GM12878 (cell line): ENCODE results near the gene SUSD6. TPM values are rescaled to one million over a fixed set of nuclear protein-coding genes. Genes with fewer than 3 reads are reported as not detected.

Experiments
- ATAC-seq: fragments of 200-7000 bp; cut with Tn5 transposase; 3 replicates; pipeline ENCODE4 v1.9.1; 2020; ENCODE audit warnings: mild to moderate bottlenecking, moderate library complexity
- BruUV-seq: library from RNA; stranded (reverse); fragments of 400-500 nt; replicated peaks from 2 replicates; lab custom pipeline; 2021; lab: Mats Ljungman, UMichigan
- CTCF ChIA-PET: fragments of 300-600 bp; sonication (Branson Sonifier 250); formaldehyde crosslinking; extraction: SDS; loops from one replicate; lab custom pipeline; 2021; ENCODE audit warnings: inconsistent platforms; lab: Yijun Ruan, JAX
- POLR2A ChIA-PET: fragments of 350-600 bp; formaldehyde crosslinking; extraction: SDS; loops from one replicate; lab custom pipeline; 2021; ENCODE audit warnings: inconsistent platforms; lab: Charles Lee
- RAD21 ChIA-PET: fragments of 300-600 bp; sonication (Branson Sonifier 250); formaldehyde crosslinking; loops from one replicate; lab custom pipeline; 2023; ENCODE audit warnings: antibody characterized with exemption; ENCODE audit not compliant: unreplicated experiment; lab: Charles Lee
- SMC1A ChIA-PET: fragments of 300-600 bp; sonication (Branson Sonifier 250); formaldehyde crosslinking; loops from one replicate; lab custom pipeline; 2023; ENCODE audit not compliant: unreplicated experiment, uncharacterized antibody; lab: Charles Lee
- DNase-seq: peaks from one replicate; pipeline ENCODE4 v3.0.0-alpha.2; 2011; ENCODE audit warnings: low read depth, low spot score
- FAIRE-seq: peaks from 3 replicates; lab custom pipeline; 2011; peaks lifted over from hg19 to GRCh38; lab: Jason Lieb, UNC
- H2AFZ ChIP-seq: 2 replicates; pipeline ENCODE4 v1.6.0; 2011; ENCODE audit warnings: low read depth, low read length, control low read depth; ENCODE audit not compliant: control insufficient read depth
- H3K27ac ChIP-seq: 2 replicates; pipeline ENCODE4 v1.5.1; 2011; ENCODE audit warnings: control low read depth; ENCODE audit not compliant: control insufficient read depth, insufficient read depth
- H3K27me3 ChIP-seq, 2 experiments: replicated peaks in 1 of 2; 2 replicates each; pipeline versions ENCODE4 v1.6.0 to v1.6.1; 2011; ENCODE audit warnings: low read length in 1 of 2; ENCODE audit not compliant: control insufficient read depth in 2 of 2, insufficient read depth in 2 of 2
- H3K36me3 ChIP-seq, 2 experiments: 2 replicates each; pipeline ENCODE4 v1.5.1; 2011; ENCODE audit warnings: low read length in 1 of 2; ENCODE audit not compliant: control insufficient read depth in 2 of 2, insufficient read depth in 2 of 2
- H3K4me1 ChIP-seq: 2 replicates; pipeline ENCODE4 v1.6.1; 2011; ENCODE audit warnings: mild to moderate bottlenecking, low read length, moderate library complexity, mixed read lengths; ENCODE audit not compliant: control insufficient read depth, insufficient read depth
- H3K4me2 ChIP-seq: 2 replicates; pipeline ENCODE4 v1.6.0; 2011; ENCODE audit warnings: control low read depth; ENCODE audit not compliant: control insufficient read depth, insufficient read depth
- H3K4me3 ChIP-seq: fragments of 200-600 bp; sonication (generic); 2 replicates; pipeline ENCODE4 v1.5.1; 2016
- H3K79me2 ChIP-seq: 2 replicates; pipeline ENCODE4 v1.6.0; 2011; ENCODE audit warnings: low read length; ENCODE audit not compliant: control insufficient read depth, insufficient read depth
- H3K9ac ChIP-seq: 2 replicates; pipeline ENCODE4 v1.8.0; 2011; ENCODE audit warnings: low read length, control low read depth, mixed read lengths; ENCODE audit not compliant: control insufficient read depth, insufficient read depth
- H3K9me3 ChIP-seq: replicated peaks from 3 replicates; pipeline ENCODE4 v1.5.1; 2011; ENCODE audit warnings: mild to moderate bottlenecking, low read length; ENCODE audit not compliant: control insufficient read depth, insufficient read depth
- H4K20me1 ChIP-seq: 2 replicates; pipeline ENCODE4 v1.6.0; 2011; ENCODE audit not compliant: control insufficient read depth, insufficient read depth
- CTCF ChIP-seq, 3 experiments: IDR thresholded peaks in 2 of 3; conservative IDR thresholded peaks in 1 of 3; 2 replicates each; pipeline ENCODE4 v1.5.1; 2011; ENCODE audit warnings: low read depth in 3 of 3, low read length in 3 of 3, mild to moderate bottlenecking in 3 of 3, control low read depth in 2 of 3, moderate library complexity in 2 of 3, inconsistent platforms in 1 of 3, mixed read lengths in 1 of 3; ENCODE audit not compliant: control insufficient read depth in 2 of 3, insufficient read depth in 1 of 3; ENCODE audit errors: extremely low read depth in 1 of 3
- E2F4 ChIP-seq: IDR thresholded peaks from 2 replicates; pipeline ENCODE4 v1.6.1; 2012; ENCODE audit warnings: low read depth, low read length, improper control_type of control experiment
- FOXM1 ChIP-seq: IDR thresholded peaks from 2 replicates; pipeline ENCODE4 v1.6.1; 2012; ENCODE audit warnings: low read depth, mild to moderate bottlenecking, inconsistent platforms, low read length, moderate library complexity
- KLF5 ChIP-seq: fragments of 450-650 bp; IDR thresholded peaks from 2 replicates; pipeline ENCODE4 v1.6.1; 2014; ENCODE audit warnings: mild to moderate bottlenecking; ENCODE audit not compliant: partially characterized antibody
- LARP7 ChIP-seq: fragments of 450-650 bp; IDR thresholded peaks from 2 replicates; pipeline ENCODE4 v1.6.1; 2017; ENCODE audit warnings: mild to moderate bottlenecking
- NBN ChIP-seq: fragments of 450-650 bp; IDR thresholded peaks from 2 replicates; pipeline ENCODE4 v1.6.1; 2016
- NFXL1 ChIP-seq: fragments of 450-650 bp; IDR thresholded peaks from 2 replicates; pipeline ENCODE4 v1.6.1; 2017; ENCODE audit warnings: antibody characterized with exemption, mild to moderate bottlenecking, borderline replicate concordance
- NRF1 ChIP-seq: conservative IDR thresholded peaks from 2 replicates; pipeline ENCODE4 v1.6.1; 2011; ENCODE audit warnings: mild to moderate bottlenecking, low read depth, low read length, improper control_type of control experiment
- RAD51 ChIP-seq: fragments of 450-650 bp; IDR thresholded peaks from 2 replicates; pipeline ENCODE4 v1.6.1; 2016; ENCODE audit warnings: moderate library complexity, mild to moderate bottlenecking, inconsistent platforms
- RELA ChIP-seq: fragments of 450-650 bp; IDR thresholded peaks from 2 replicates; pipeline ENCODE4 v1.8.0; 2014; ENCODE audit warnings: borderline replicate concordance; ENCODE audit not compliant: partially characterized antibody
- SMARCA5 ChIP-seq: fragments of 450-650 bp; IDR thresholded peaks from 2 replicates; pipeline ENCODE4 v1.6.1; 2017; ENCODE audit warnings: mild to moderate bottlenecking
- TAF1 ChIP-seq: IDR thresholded peaks from 2 replicates; pipeline ENCODE4 v1.6.1; 2011; ENCODE audit warnings: mild to moderate bottlenecking, low read depth, low read length, borderline replicate concordance
- ZBTB11 ChIP-seq: fragments of 450-650 bp; formaldehyde crosslinking; IDR thresholded peaks from 2 replicates; pipeline ENCODE4 v1.5.0; 2022; ENCODE audit warnings: mild to moderate bottlenecking, missing genetic modification characterization
- ZNF207 ChIP-seq: fragments of 450-650 bp; IDR thresholded peaks from 2 replicates; pipeline ENCODE4 v1.6.1; 2014; ENCODE audit warnings: antibody characterized with exemption, mild to moderate bottlenecking, borderline replicate concordance
- WGBS: methylation state at CpG from one replicate; pipeline ENCODE4 v1.1.6; 2016; ENCODE audit warnings: low lambda C conversion rate; ENCODE audit not compliant: insufficient replicate concordance, insufficient coverage; ENCODE audit errors: missing lambda C conversion rate; 5-methylcytosine and 5-hydroxymethylcytosine counted together
- in situ Hi-C: fragments of 300-500 bp; cut with MboI; formaldehyde crosslinking; loops from 9 replicates; pipeline ENCODE4 v1.14.3; 2018; ENCODE audit warnings: mixed read lengths
- intact Hi-C: fragments of 100-400 bp; cut with micrococcal nuclease; formaldehyde crosslinking; loops from one replicate; pipeline ENCODE4 v1.14.2; 2022; ENCODE audit not compliant: unreplicated experiment
- polyA plus RNA-seq, 11 experiments: library from polyadenylated mRNA; depleted of rRNA in 4 of 11; unstranded in 6 of 11; stranded (reverse) in 5 of 11; fragments of >200 nt; fragmentation: Nextera tagmentation in 4 of 11; fragmentation: Illumina TruSeq in 1 of 11; extraction: Ambion mirVana in 4 of 11; extraction: Trizol in 1 of 11; gene quantifications; 1 replicate in 1 of 11; 2 replicates in 10 of 11; pipeline versions ENCODE4 v1.2.1 to v1.2.3, GENCODE V29; 2011 to 2016; ENCODE audit warnings: inconsistent platforms in 2 of 11, missing spikeins in 2 of 11, low read depth in 1 of 11
- total RNA-seq, 4 experiments: library from RNA; depleted of rRNA in 3 of 4; stranded (reverse); fragments of >200 nt in 3 of 4; fragmentation: Illumina TruSeq in 1 of 4; extraction: Trizol in 1 of 4; gene quantifications; 2 replicates each; pipeline versions ENCODE4 v1.2.1 to v1.2.3, GENCODE V29; 2013 to 2021

The SUSD6 gene
- total and polyA plus RNA-seq, 10 of the 15 experiments (the other 5 are each of a cell fraction or from before 2014, with no cell fraction given) = 6.6 to 39.8 (median 20.2) TPM

GRCh38 chr14:69648480-69649451, 37.4 kb downstream of the SUSD6 start:
- DNase-seq (peak; percentile 81), ATAC-seq (peak; percentile 85), FAIRE-seq (no peak)
- Histone ChIP-seq H3K4me2 (peak overlapping the region; percentile 98), H4K20me1 (peaks cover 3% of the 10 kb centered on the region; the same call in 1 of the 2 replicates), H3K4me1 (peaks cover 68% of the 10 kb centered on the region), H3K9ac (peak overlapping the region; percentile 78), H3K36me3 (peaks cover 0 to 3% of the 10 kb centered on the region in 2 experiments; a peak in 1 of 4 replicates), H3K27me3 (no peaks in the 10 kb centered on the region), H3K9me3 (peaks cover 6% of the 10 kb centered on the region; the same call in 2 of the 3 replicates), H3K27ac (peak overlapping the region; percentile 96), H3K79me2 (peaks cover 97% of the 10 kb centered on the region), H3K4me3 (peak overlapping the region; percentile 56), H2AFZ (no peak overlapping the region; the same call in 1 of the 2 replicates)
- 8% methylated on average over 6 of the region's 6 CpGs for WGBS
- ChIA-PET SMC1A (interaction anchor here (0.7 to 11.9 kb wide), 19 partner anchors 11 to 78 kb away, joined by 3 to 336 read pairs (median 4); partner anchors contain the start of gene SUSD6), RAD21 (interaction anchor here (0.5 to 9.9 kb wide), 20 partner anchors 11 to 379 kb away, joined by 3 to 178 read pairs (median 5); partner anchors contain the start of gene SUSD6), POLR2A (interaction anchor here (0.6 to 9.8 kb wide), 15 partner anchors 12 to 76 kb away, joined by 3 to 88 read pairs (median 5); partner anchors contain the start of gene SUSD6), CTCF (interaction anchor here (0.6 to 6.1 kb wide), 17 partner anchors 11 to 1860 kb away, joined by 3 to 36 read pairs (median 4); partner anchors contain the start of gene SUSD6)
- intact Hi-C loops = no loop called here
- BruUV-seq = TSS peak; percentile 98
- in situ Hi-C loops = no loop called here
- no peak for TF ChIP-seq KLF5
- TF ChIP-seq SMARCA5 = no peak
- no peak for TF ChIP-seq RAD51
- TF ChIP-seq TAF1 = no peak
- TF ChIP-seq CTCF (IDR thresholded peaks at IDR 0.05 in 2 of 3, conservative IDR thresholded peaks at IDR 0.05 in 1 of 3; ENCODE audit: control insufficient read depth in 2 of 3, extremely low read depth in 1 of 3, insufficient read depth in 1 of 3, low read depth in 3 of 3, low read length in 3 of 3) = no peak
- TF ChIP-seq ZNF207 = no peak; the same call in 1 of the 2 replicates
- no peak for TF ChIP-seq LARP7
- no peak for TF ChIP-seq NFXL1
- peak; percentile 77 for TF ChIP-seq NBN
- TF ChIP-seq E2F4 = no peak
- no peak for TF ChIP-seq FOXM1
- TF ChIP-seq ZBTB11 (CRISPR knock-in tag) = no peak
- no peak for TF ChIP-seq RELA
- no peak for TF ChIP-seq NRF1
